HCT116 (cell line): ENCODE measurements around the gene GGACT. TPM values are rescaled to one million over a fixed set of nuclear protein-coding genes. Genes with fewer than 3 reads are reported as not detected.

Experiments used
- ATAC-seq: fragments of 200-7000 bp; cut with Tn5 transposase; 2 replicates; pipeline ENCODE4 v1.9.1; 2020; ENCODE audit warnings: mild to moderate bottlenecking, moderate library complexity
- BruUV-seq: library from RNA; stranded (reverse); fragments of 400-500 nt; replicated peaks from 2 replicates; lab custom pipeline; 2021; lab: Mats Ljungman, UMichigan
- CTCF ChIA-PET: fragments of 300-600 bp; sonication (Branson Sonifier 250); formaldehyde crosslinking; loops from one replicate; lab custom pipeline; 2021; ENCODE audit warnings: antibody characterized with exemption; lab: Charles Lee
- POLR2A ChIA-PET: fragments of 300-600, 350-600 bp; sonication (Branson Sonifier 250); formaldehyde crosslinking; loops from one replicate; lab custom pipeline; 2021; ENCODE audit warnings: antibody characterized with exemption; lab: Charles Lee
- RAD21 ChIA-PET, 2 experiments: fragments of 300-600 bp; sonication (Branson Sonifier 250); formaldehyde crosslinking; loops; one replicate each; lab custom pipeline; 2023; ENCODE audit warnings: low total read pairs in 2 of 2; ENCODE audit not compliant: uncharacterized antibody in 2 of 2, unreplicated experiment in 2 of 2, low non-redundant PET in 1 of 2; lab: Charles Lee
- DNase-seq: peaks from one replicate; pipeline ENCODE4 v3.0.0-alpha.2; 2010; ENCODE audit warnings: low read depth, low spot score
- H2AFZ ChIP-seq: fragments of 200-600 bp; shearing (Covaris generic), sonication (generic); 2 replicates; pipeline ENCODE4 v1.6.1; 2017; ENCODE audit warnings: low read depth, mixed run types, mixed read lengths, antibody characterized with exemption, low read length; ENCODE audit not compliant: poor library complexity, severe bottlenecking
- H3K27ac ChIP-seq: 2 replicates; pipeline ENCODE4 v1.5.1; 2012; ENCODE audit warnings: low read depth, low read length
- H3K27me3 ChIP-seq: fragments of 200-600 bp; sonication (generic); 2 replicates; pipeline ENCODE4 v1.6.1; 2016; ENCODE audit warnings: mixed run types, low read length, mixed read lengths; ENCODE audit not compliant: insufficient read depth
- H3K36me3 ChIP-seq, 2 experiments: fragments of 200-500 bp in 1 of 2; fragments of 200-600 bp in 1 of 2; sonication (Bioruptor generic) in 1 of 2; sonication (generic) in 1 of 2; 2 replicates each; pipeline versions ENCODE4 v1.5.1 to v1.6.1; 2014 to 2016; ENCODE audit warnings: low read length in 2 of 2, inconsistent platforms in 1 of 2, mixed read lengths in 1 of 2, mixed run types in 1 of 2; ENCODE audit not compliant: insufficient read depth in 2 of 2, control insufficient read depth in 1 of 2
- H3K4me1 ChIP-seq, 2 experiments: fragments of 200-600 bp in 1 of 2; sonication (generic) in 1 of 2; 2 replicates each; pipeline versions ENCODE4 v1.5.1 to v1.6.1; 2012 to 2017; ENCODE audit warnings: low read length in 2 of 2, inconsistent platforms in 1 of 2, mild to moderate bottlenecking in 1 of 2, mixed read lengths in 1 of 2, mixed run types in 1 of 2, moderate library complexity in 1 of 2; ENCODE audit not compliant: insufficient read depth in 2 of 2, control insufficient read depth in 1 of 2
- H3K4me2 ChIP-seq: fragments of 200-600 bp; sonication (generic); 2 replicates; pipeline ENCODE4 v1.6.1; 2017; ENCODE audit warnings: mixed run types, low read length, mixed read lengths
- H3K4me3 ChIP-seq, 2 experiments: fragments of 200-600 bp in 1 of 2; sonication (generic) in 1 of 2; replicated peaks in 1 of 2; 2 replicates each; pipeline ENCODE4 v1.5.1; 2011 to 2016; ENCODE audit warnings: low read length in 2 of 2, control low read depth in 1 of 2, low read depth in 1 of 2, mild to moderate bottlenecking in 1 of 2, mixed read lengths in 1 of 2, mixed run types in 1 of 2
- H3K79me2 ChIP-seq: fragments of 200-600 bp; sonication (generic); 2 replicates; pipeline ENCODE4 v1.6.1; 2017; ENCODE audit warnings: mild to moderate bottlenecking, mixed run types, low read length, moderate library complexity, mixed read lengths; ENCODE audit not compliant: insufficient read depth
- H3K9ac ChIP-seq: fragments of 200-600 bp; sonication (generic); 2 replicates; pipeline ENCODE4 v1.6.1; 2016; ENCODE audit warnings: low read length, mixed read lengths
- H3K9me2 ChIP-seq: fragments of 200-600 bp; sonication (generic), shearing (Covaris generic); 2 replicates; pipeline ENCODE4 v1.6.1; 2017; ENCODE audit warnings: mixed run types, mild to moderate bottlenecking, moderate library complexity; ENCODE audit not compliant: insufficient read depth
- H3K9me3 ChIP-seq, 2 experiments: fragments of 200-500 bp in 1 of 2; fragments of 200-600 bp in 1 of 2; sonication (Bioruptor generic) in 1 of 2; sonication (generic) in 1 of 2; 2 replicates each; pipeline ENCODE4 v1.6.1; 2014 to 2017; ENCODE audit warnings: low read length in 2 of 2, mixed read lengths in 2 of 2, inconsistent platforms in 1 of 2, low read depth in 1 of 2, mild to moderate bottlenecking in 1 of 2, mixed run types in 1 of 2, moderate library complexity in 1 of 2; ENCODE audit not compliant: control insufficient read depth in 1 of 2, insufficient read depth in 1 of 2
- H4K20me1 ChIP-seq: fragments of 200-600 bp; sonication (generic), shearing (Covaris generic); 2 replicates; pipeline ENCODE4 v1.6.1; 2017; ENCODE audit warnings: mixed run types, mild to moderate bottlenecking, moderate library complexity; ENCODE audit not compliant: insufficient read depth
- ATF3 ChIP-seq: IDR thresholded peaks from 2 replicates; pipeline ENCODE4 v1.6.1; 2012
- CBX3 ChIP-seq: IDR thresholded peaks from 2 replicates; pipeline ENCODE4 v1.6.1; 2012; ENCODE audit warnings: low read depth
- CTCF ChIP-seq, 3 experiments: fragments of 200-600 bp in 1 of 3; sonication (generic) in 1 of 3; IDR thresholded peaks in 2 of 3; conservative IDR thresholded peaks in 1 of 3; 2 replicates each; pipeline ENCODE4 v1.5.1; 2012 to 2017; ENCODE audit warnings: low read depth in 2 of 3, low read length in 2 of 3, antibody characterized with exemption in 1 of 3, borderline replicate concordance in 1 of 3, control low read depth in 1 of 3, mild to moderate bottlenecking in 1 of 3, mixed read lengths in 1 of 3, mixed run types in 1 of 3, moderate library complexity in 1 of 3; ENCODE audit not compliant: insufficient read depth in 1 of 3
- EGR1 ChIP-seq: IDR thresholded peaks from 2 replicates; pipeline ENCODE4 v1.6.1; 2012; ENCODE audit warnings: low read depth
- EZH2 ChIP-seq: fragments of 200-600 bp; sonication (generic); IDR thresholded peaks from 2 replicates; pipeline ENCODE4 v1.6.1; 2017; ENCODE audit warnings: antibody characterized with exemption, mixed run types
- FOSL1 ChIP-seq: IDR thresholded peaks from 2 replicates; pipeline ENCODE4 v1.6.1; 2012; ENCODE audit warnings: low read depth
- JUND ChIP-seq: IDR thresholded peaks from 2 replicates; pipeline ENCODE4 v1.6.1; 2012
- MAX ChIP-seq: IDR thresholded peaks from 2 replicates; pipeline ENCODE4 v1.6.1; 2012
- POLR2A ChIP-seq: IDR thresholded peaks from 2 replicates; pipeline ENCODE4 v1.7.0; 2011; ENCODE audit warnings: borderline replicate concordance; ENCODE audit not compliant: insufficient read depth, insufficient read length; ENCODE audit errors: extremely low read depth
- POLR2AphosphoS5 ChIP-seq: IDR thresholded peaks from 2 replicates; pipeline ENCODE4 v1.6.1; 2011; ENCODE audit warnings: mild to moderate bottlenecking, low read depth, low read length, moderate library complexity
- REST ChIP-seq: IDR thresholded peaks from 2 replicates; pipeline ENCODE4 v1.6.1; 2012; ENCODE audit warnings: low read depth
- SIN3A ChIP-seq: IDR thresholded peaks from 2 replicates; pipeline ENCODE4 v1.6.1; 2012; ENCODE audit warnings: low read depth
- SP1 ChIP-seq: IDR thresholded peaks from 2 replicates; pipeline ENCODE4 v1.6.1; 2012; ENCODE audit warnings: low read depth
- SRF ChIP-seq: IDR thresholded peaks from 2 replicates; pipeline ENCODE4 v1.6.1; 2012; ENCODE audit warnings: low read depth
- TCF7L2 ChIP-seq: IDR thresholded peaks from 2 replicates; pipeline ENCODE4 v1.7.0; 2011; ENCODE audit warnings: borderline replicate concordance, inconsistent platforms; ENCODE audit not compliant: insufficient read depth, insufficient read length; ENCODE audit errors: extremely low read depth
- YY1 ChIP-seq: IDR thresholded peaks from 2 replicates; pipeline ENCODE4 v1.6.1; 2011; ENCODE audit warnings: low read length, low read depth, moderate library complexity, mild to moderate bottlenecking; ENCODE audit not compliant: insufficient replicate concordance; ENCODE audit errors: extremely low read depth
- ZBTB33 ChIP-seq: IDR thresholded peaks from 2 replicates; pipeline ENCODE4 v1.6.1; 2011; ENCODE audit warnings: mild to moderate bottlenecking, low read length, moderate library complexity; ENCODE audit not compliant: insufficient replicate concordance; ENCODE audit errors: extremely low read depth
- ZFX ChIP-seq: fragments of 450-650 bp; IDR thresholded peaks from 2 replicates; pipeline ENCODE4 v1.6.1; 2017
- ZNF274 ChIP-seq: fragments of 200-500 bp; sonication (Bioruptor generic); IDR thresholded peaks from 2 replicates; pipeline ENCODE4 v1.6.1; 2014; ENCODE audit warnings: mild to moderate bottlenecking, low read depth, low read length, inconsistent platforms
- intact Hi-C: fragments of 100-400 bp; cut with micrococcal nuclease; formaldehyde crosslinking; loops from 2 replicates; pipeline ENCODE4 v1.10.0; 2022
- total RNA-seq: library from RNA; stranded (reverse); gene quantifications from one replicate; pipeline ENCODE4 v1.2.1, GENCODE V29; 2021; ENCODE audit not compliant: unreplicated experiment

Gene GGACT
- total RNA-seq, 1 experiment from 2014 or later = 5.0 TPM

GRCh38 chr13:100517728-100518127 lies 70.9 kb downstream of the GGACT start:
- TF ChIP-seq ATF3 (no peak), ZNF274 (no peak), POLR2AphosphoS5 (no peak), EZH2 (no peak), ZBTB33 (no peak), SP1 (no peak), YY1 (no peak), POLR2A (no peak), JUND (no peak), SRF (no peak), FOSL1 (no peak), ZFX (no peak), REST (no peak), CBX3 (no peak), SIN3A (no peak), MAX (no peak), CTCF (IDR thresholded peaks at IDR 0.05 in 2 of 3, conservative IDR thresholded peaks at IDR 0.05 in 1 of 3; ENCODE audit: borderline replicate concordance in 1 of 3, insufficient read depth in 1 of 3, low read depth in 2 of 3, low read length in 2 of 3) (no peak), EGR1 (no peak), TCF7L2 (no peak)
- TF ChIP-seq, all 23 proteins: peak for 0
- no peaks in the 10 kb centered on the region for H3K9me2 ChIP-seq
- no peaks in the 10 kb centered on the region for H3K79me2 ChIP-seq
- no peak for DNase-seq
- H3K4me2 ChIP-seq = no peak overlapping the region
- H3K27me3 ChIP-seq = no peaks in the 10 kb centered on the region
- no peaks in the 10 kb centered on the region for H4K20me1 ChIP-seq
- ATAC-seq = no peak
- RAD21 ChIA-PET = no interaction called here
- POLR2A ChIA-PET = no interaction called here
- no peak overlapping the region for H3K27ac ChIP-seq
- no peak overlapping the region for H3K4me3 ChIP-seq
- BruUV-seq = no TSS peak
- H3K36me3 ChIP-seq = no peaks in the 10 kb centered on the region
- CTCF ChIA-PET = no interaction called here
- H3K9ac ChIP-seq = no peak overlapping the region
- H2AFZ ChIP-seq = no peak overlapping the region
- H3K4me1 ChIP-seq = peaks cover 17 to 19% of the 10 kb centered on the region in 2 experiments
- intact Hi-C loops = loop anchor here (10.0 kb wide), 1 partner anchor 173 kb away; no protein-coding TSS in a partner anchor
- H3K9me3 ChIP-seq = no peaks in the 10 kb centered on the region
